Progenitor cell of endocrine pancreas (in vitro differentiated cells): ENCODE measurements around the gene TECPR2. TPM values are rescaled to one million over a fixed set of nuclear protein-coding genes. Genes with fewer than 3 reads are reported as not detected.

Experiments
- DNase-seq: peaks from one replicate; pipeline ENCODE4 v3.0.0; 2021; ENCODE audit warnings: low spot score; ENCODE audit not compliant: unreplicated experiment
- H3K27ac Mint-ChIP-seq: 2 replicates; pipeline ENCODE4 v1.8.0; 2021; ENCODE audit warnings: mild to moderate bottlenecking, moderate library complexity, mixed read lengths
- H3K27me3 Mint-ChIP-seq: 2 replicates; pipeline ENCODE4 v1.8.0; 2021; ENCODE audit warnings: mixed read lengths
- H3K36me3 Mint-ChIP-seq: 2 replicates; pipeline ENCODE4 v1.8.0; 2022; ENCODE audit warnings: mixed read lengths; ENCODE audit not compliant: insufficient read depth
- H3K4me1 Mint-ChIP-seq: 2 replicates; pipeline ENCODE4 v1.8.0; 2021; ENCODE audit warnings: low read depth, mixed read lengths
- H3K4me3 Mint-ChIP-seq: 2 replicates; pipeline ENCODE4 v1.8.0; 2021; ENCODE audit warnings: low read depth, mild to moderate bottlenecking, moderate library complexity, mixed read lengths
- H3K9me3 Mint-ChIP-seq: 2 replicates; pipeline ENCODE4 v1.8.0; 2021; ENCODE audit warnings: low read depth, mixed read lengths
- total RNA-seq: library from RNA; stranded (reverse); gene quantifications from 2 replicates; pipeline ENCODE4 v1.2.1, GENCODE V29; 2021
- TF ChIP-seq, protein P1 (sequence below): fragments of 200-600 bp; sonication (generic); IDR thresholded peaks from one replicate; pipeline ENCODE4 v1.5.0; 2021; ENCODE audit warnings: antibody characterized with exemption, mild to moderate bottlenecking; ENCODE audit not compliant: unreplicated experiment

The TECPR2 gene
- total RNA-seq, 1 donor from 2014 or later, result 34.2 TPM

GRCh38 chr14:102500713-102501112 is 138.0 kb downstream of the TECPR2 start:
- Mint-ChIP-seq H3K4me3 (no peak overlapping the region), H3K27me3 (no peaks in the 10 kb centered on the region), H3K36me3 (peaks cover 3% of the 10 kb centered on the region), H3K9me3 (no peaks in the 10 kb centered on the region), H3K4me1 (no peaks in the 10 kb centered on the region), H3K27ac (no peak overlapping the region)
- DNase-seq, result no peak
- TF ChIP-seq, protein P1, sequence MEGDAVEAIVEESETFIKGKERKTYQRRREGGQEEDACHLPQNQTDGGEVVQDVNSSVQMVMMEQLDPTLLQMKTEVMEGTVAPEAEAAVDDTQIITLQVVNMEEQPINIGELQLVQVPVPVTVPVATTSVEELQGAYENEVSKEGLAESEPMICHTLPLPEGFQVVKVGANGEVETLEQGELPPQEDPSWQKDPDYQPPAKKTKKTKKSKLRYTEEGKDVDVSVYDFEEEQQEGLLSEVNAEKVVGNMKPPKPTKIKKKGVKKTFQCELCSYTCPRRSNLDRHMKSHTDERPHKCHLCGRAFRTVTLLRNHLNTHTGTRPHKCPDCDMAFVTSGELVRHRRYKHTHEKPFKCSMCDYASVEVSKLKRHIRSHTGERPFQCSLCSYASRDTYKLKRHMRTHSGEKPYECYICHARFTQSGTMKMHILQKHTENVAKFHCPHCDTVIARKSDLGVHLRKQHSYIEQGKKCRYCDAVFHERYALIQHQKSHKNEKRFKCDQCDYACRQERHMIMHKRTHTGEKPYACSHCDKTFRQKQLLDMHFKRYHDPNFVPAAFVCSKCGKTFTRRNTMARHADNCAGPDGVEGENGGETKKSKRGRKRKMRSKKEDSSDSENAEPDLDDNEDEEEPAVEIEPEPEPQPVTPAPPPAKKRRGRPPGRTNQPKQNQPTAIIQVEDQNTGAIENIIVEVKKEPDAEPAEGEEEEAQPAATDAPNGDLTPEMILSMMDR, result no peak

DNA sequence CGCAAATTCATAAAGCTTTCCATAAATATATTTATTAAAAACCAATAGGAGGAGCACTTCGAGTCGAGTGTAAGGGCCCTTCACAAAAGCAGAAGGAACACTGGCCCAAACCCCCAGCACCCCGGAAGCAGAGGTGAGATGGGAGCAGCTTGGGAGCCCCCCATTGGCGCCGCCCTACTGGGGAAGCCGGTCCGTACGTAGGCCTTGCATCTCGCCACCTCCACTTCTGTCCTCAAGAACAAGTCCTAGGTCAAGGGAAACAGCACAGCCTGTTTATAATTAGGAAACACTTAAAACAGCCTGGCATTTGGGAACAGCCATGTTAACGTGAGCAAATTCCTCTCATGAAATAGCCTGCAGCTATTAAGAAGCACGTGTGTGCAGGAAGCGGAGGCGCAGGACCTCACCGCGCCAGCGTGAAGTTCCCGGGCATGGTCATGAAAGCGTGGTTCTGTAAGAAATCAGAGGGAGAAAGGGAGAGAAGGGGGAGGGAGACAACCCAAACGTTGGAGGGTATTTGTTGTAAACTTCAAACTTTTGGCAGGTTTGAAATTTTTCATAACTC is 139.1 kb downstream of the TECPR2 start:
- Mint-ChIP-seq H3K27ac (no peak overlapping the region), H3K4me3 (no peak overlapping the region), H3K27me3 (no peaks in the 10 kb centered on the region), H3K9me3 (no peaks in the 10 kb centered on the region), H3K36me3 (peaks cover 3% of the 10 kb centered on the region), H3K4me1 (no peaks in the 10 kb centered on the region)
- no peak for DNase-seq
- TF ChIP-seq, protein P1, result no peak

DNA sequence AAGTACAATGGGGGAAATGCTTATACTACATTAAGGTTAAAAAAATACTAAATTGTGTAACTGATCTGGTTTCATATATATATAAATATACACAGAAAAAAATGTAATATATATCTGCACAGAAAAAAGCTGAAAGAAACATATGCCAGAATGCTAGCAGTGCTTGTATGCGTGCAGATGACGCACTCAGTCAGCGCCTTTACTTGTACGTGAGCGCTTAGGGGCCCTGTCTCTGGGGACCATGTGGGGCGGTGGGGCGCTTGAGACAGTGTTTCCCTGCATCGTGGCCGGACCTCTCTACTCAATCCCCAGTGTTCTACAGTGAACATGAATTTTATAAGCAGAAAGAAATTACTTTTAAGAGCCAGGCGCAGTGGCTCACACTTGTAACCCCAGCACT is 139.8 kb downstream of the TECPR2 start:
- H3K36me3 Mint-ChIP-seq, result peaks cover 3% of the 10 kb centered on the region
- TF ChIP-seq, protein P1, result no peak
- no peak overlapping the region for H3K4me3 Mint-ChIP-seq
- no peaks in the 10 kb centered on the region for H3K27me3 Mint-ChIP-seq
- no peaks in the 10 kb centered on the region for H3K4me1 Mint-ChIP-seq
- no peak for DNase-seq
- no peaks in the 10 kb centered on the region for H3K9me3 Mint-ChIP-seq
- H3K27ac Mint-ChIP-seq, result no peak overlapping the region

- Mint-ChIP-seq H3K36me3 (peaks cover 7% of the 10 kb centered on the region), H3K4me3 (no peak overlapping the region), H3K9me3 (no peaks in the 10 kb centered on the region), H3K27ac (no peak overlapping the region), H3K27me3 (no peaks in the 10 kb centered on the region), H3K4me1 (peaks cover 9% of the 10 kb centered on the region)
- TF ChIP-seq, protein P1, result no peak
- no peak for DNase-seq
These were observed 141.0 kb downstream of the TECPR2 start for GRCh38 chr14:102503641-102504327.

GRCh38 chr14:102504328-102504999 is 141.7 kb downstream of the TECPR2 start:
- Mint-ChIP-seq H3K27me3 (no peaks in the 10 kb centered on the region), H3K9me3 (no peaks in the 10 kb centered on the region), H3K4me3 (no peak overlapping the region), H3K36me3 (peaks cover 4% of the 10 kb centered on the region), H3K27ac (no peak overlapping the region), H3K4me1 (peaks cover 10% of the 10 kb centered on the region)
- no peak for DNase-seq
- TF ChIP-seq, protein P1, result no peak
